22Rv1 (cell line): ENCODE data around the gene AHCY.

Source experiments
- ZFX ChIP-seq: fragments of 450-650 bp; IDR thresholded peaks from 2 replicates; pipeline ENCODE4 v1.6.1; 2017; ENCODE audit warnings: antibody characterized with exemption, borderline replicate concordance
- TF ChIP-seq, protein P1 (sequence below): fragments of 450-650 bp; IDR thresholded peaks from 2 replicates; pipeline ENCODE4 v1.5.1; 2017; ENCODE audit warnings: mild to moderate bottlenecking

DNA sequence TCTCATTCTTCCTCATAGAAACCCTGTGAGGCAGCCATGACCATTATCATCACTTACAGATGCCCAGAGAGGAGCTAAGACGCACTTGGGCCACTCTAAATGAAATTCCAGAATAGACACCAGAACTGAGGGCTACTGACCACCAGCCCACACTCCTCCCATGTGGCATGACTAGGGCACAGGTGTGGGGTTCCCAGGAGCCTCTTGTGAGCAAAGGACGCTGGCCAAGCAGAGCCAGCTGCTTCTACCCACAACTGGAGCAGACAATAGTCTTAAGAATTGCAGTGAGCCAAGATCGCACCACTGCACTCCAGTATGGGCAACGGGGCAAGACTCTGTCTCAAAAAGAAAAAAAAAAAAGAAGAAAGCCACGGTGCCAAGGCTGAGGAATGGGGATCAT, 10.0 kb downstream of the AHCY start:
- no peak for TF ChIP-seq ZFX
- TF ChIP-seq, protein P1, sequence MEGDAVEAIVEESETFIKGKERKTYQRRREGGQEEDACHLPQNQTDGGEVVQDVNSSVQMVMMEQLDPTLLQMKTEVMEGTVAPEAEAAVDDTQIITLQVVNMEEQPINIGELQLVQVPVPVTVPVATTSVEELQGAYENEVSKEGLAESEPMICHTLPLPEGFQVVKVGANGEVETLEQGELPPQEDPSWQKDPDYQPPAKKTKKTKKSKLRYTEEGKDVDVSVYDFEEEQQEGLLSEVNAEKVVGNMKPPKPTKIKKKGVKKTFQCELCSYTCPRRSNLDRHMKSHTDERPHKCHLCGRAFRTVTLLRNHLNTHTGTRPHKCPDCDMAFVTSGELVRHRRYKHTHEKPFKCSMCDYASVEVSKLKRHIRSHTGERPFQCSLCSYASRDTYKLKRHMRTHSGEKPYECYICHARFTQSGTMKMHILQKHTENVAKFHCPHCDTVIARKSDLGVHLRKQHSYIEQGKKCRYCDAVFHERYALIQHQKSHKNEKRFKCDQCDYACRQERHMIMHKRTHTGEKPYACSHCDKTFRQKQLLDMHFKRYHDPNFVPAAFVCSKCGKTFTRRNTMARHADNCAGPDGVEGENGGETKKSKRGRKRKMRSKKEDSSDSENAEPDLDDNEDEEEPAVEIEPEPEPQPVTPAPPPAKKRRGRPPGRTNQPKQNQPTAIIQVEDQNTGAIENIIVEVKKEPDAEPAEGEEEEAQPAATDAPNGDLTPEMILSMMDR, result no peak
